ENCODE measurements around the gene MICAL3.

GRCh38 chr22:17941471-17942406, 82.6 kb downstream of the MICAL3 start:
- no peak for TF ChIP-seq TOX (CRISPR knock-in tag; IDR thresholded peaks at IDR 0.05; ENCODE audit: borderline replicate concordance)
- no peak for TF ChIP-seq ESRRG (CRISPR knock-in tag; IDR thresholded peaks at IDR 0.05)
- no peak for TF ChIP-seq POU6F1 (CRISPR knock-in tag; IDR thresholded peaks at IDR 0.05; ENCODE audit: borderline replicate concordance, low read depth)
- TF ChIP-seq, protein P1, sequence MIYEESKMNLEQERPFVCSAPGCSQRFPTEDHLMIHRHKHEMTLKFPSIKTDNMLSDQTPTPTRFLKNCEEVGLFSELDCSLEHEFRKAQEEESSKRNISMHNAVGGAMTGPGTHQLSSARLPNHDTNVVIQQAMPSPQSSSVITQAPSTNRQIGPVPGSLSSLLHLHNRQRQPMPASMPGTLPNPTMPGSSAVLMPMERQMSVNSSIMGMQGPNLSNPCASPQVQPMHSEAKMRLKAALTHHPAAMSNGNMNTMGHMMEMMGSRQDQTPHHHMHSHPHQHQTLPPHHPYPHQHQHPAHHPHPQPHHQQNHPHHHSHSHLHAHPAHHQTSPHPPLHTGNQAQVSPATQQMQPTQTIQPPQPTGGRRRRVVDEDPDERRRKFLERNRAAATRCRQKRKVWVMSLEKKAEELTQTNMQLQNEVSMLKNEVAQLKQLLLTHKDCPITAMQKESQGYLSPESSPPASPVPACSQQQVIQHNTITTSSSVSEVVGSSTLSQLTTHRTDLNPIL (CRISPR knock-in tag; IDR thresholded peaks at IDR 0.05; ENCODE audit: low read depth), result no peak
- no peak for TF ChIP-seq ZNF8 (CRISPR knock-in tag; IDR thresholded peaks at IDR 0.05)
- no peak for TF ChIP-seq CSDC2 (CRISPR knock-in tag; IDR thresholded peaks at IDR 0.05)
- no peak for TF ChIP-seq PPARA (CRISPR knock-in tag; IDR thresholded peaks at IDR 0.05; ENCODE audit: borderline replicate concordance)
- no peak for TF ChIP-seq TSHZ2 (CRISPR knock-in tag; IDR thresholded peaks at IDR 0.05)
- no peak for TF ChIP-seq SNAI2 (CRISPR knock-in tag; IDR thresholded peaks at IDR 0.05)
- TF ChIP-seq RARB (CRISPR knock-in tag; IDR thresholded peaks at IDR 0.05), result no peak
